ENCODE data around the gene MLLT3. TPM values are rescaled to one million over a fixed set of nuclear protein-coding genes. Genes with fewer than 3 reads are reported as not detected.

Gene MLLT3
- total and polyA plus RNA-seq, 2 of the 13 experiments (the other 11 are each of a cell fraction or from before 2014, with no cell fraction given): 12.3 to 12.6 TPM

DNA sequence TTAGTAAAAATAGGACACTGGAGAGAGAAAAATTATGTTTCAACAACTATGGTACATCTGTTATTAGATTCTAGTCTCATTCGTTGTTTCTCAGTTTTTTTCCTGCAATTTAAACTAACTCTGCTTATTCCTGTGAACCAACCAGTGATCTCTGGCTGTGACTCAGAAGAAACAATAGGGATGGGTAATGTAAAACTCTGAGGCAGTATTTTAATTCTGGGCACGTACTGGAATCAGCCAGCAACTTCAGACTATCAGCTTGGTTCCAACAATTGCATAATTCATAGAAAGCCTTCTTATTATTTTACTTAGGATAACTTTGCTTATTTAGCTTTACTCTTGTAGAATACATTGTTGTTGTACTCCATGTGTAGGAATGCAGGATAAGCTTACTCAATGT lies 28.8 kb downstream of the MLLT3 start:
- ChIA-PET POLR2A (no interaction called here), CTCF (ENCODE audit: low intra/inter-chr PET ratio, low total read pairs) (no interaction called here)
- H3K27ac ChIP-seq (ENCODE audit: extremely low read length, insufficient read depth, low read length): no peak overlapping the region
- H3K79me2 ChIP-seq (ENCODE audit: insufficient read depth, low read length): peaks cover 3% of the 10 kb centered on the region
- H3K36me3 ChIP-seq (replicated peaks in 1 of 2; ENCODE audit: control insufficient read depth in 1 of 2, insufficient read depth in 2 of 2, low read length in 2 of 2): no peaks in the 10 kb centered on the region
- H4K20me1 ChIP-seq (ENCODE audit: insufficient read depth, low read length): no peaks in the 10 kb centered on the region
- in situ Hi-C loops (cut with HindIII; ENCODE audit: extremely low pct_ligation_motif_present, low pct_unique_long_range_greater_than_20kb): no loop called here
- H3K4me1 ChIP-seq (ENCODE audit: insufficient read depth, low read length): no peaks in the 10 kb centered on the region
- WGBS (ENCODE audit: low lambda C conversion rate): 48% methylated on average over 2 of the region's 2 CpGs
- no peak overlapping the region for H3K4me2 ChIP-seq (ENCODE audit: low read depth, low read length)
- TF ChIP-seq NCOR1 (IDR thresholded peaks at IDR 0.05; ENCODE audit: borderline replicate concordance, low read length) (no peak), SUZ12 (IDR thresholded peaks at IDR 0.05; ENCODE audit: low read depth, low read length) (no peak), FOXO1 (CRISPR knock-in tag; IDR thresholded peaks at IDR 0.05) (no peak), SIX4 (CRISPR knock-in tag; IDR thresholded peaks at IDR 0.05) (no peak), ZNF772 (CRISPR knock-in tag; IDR thresholded peaks at IDR 0.05) (no peak), SMARCE1 (IDR thresholded peaks at IDR 0.05; ENCODE audit: borderline replicate concordance) (no peak), ASH2L (IDR thresholded peaks at IDR 0.05; ENCODE audit: insufficient read length, low read depth, low read length) (no peak), ISL2 (CRISPR knock-in tag; IDR thresholded peaks at IDR 0.05) (no peak), ZNF543 (CRISPR knock-in tag; IDR thresholded peaks at IDR 0.05) (no peak), CREB1 (IDR thresholded peaks at IDR 0.05) (no peak), CREB1 (CRISPR knock-in tag; IDR thresholded peaks at IDR 0.05) (no peak), XRCC5 (optimal IDR thresholded peaks at IDR 0.05; ENCODE audit: low read length) (no peak), ZNF569 (CRISPR knock-in tag; IDR thresholded peaks at IDR 0.05; ENCODE audit: borderline replicate concordance) (no peak), BRD4 (CRISPR knock-in tag; IDR thresholded peaks at IDR 0.05) (no peak)
- TF ChIP-seq, protein P1, sequence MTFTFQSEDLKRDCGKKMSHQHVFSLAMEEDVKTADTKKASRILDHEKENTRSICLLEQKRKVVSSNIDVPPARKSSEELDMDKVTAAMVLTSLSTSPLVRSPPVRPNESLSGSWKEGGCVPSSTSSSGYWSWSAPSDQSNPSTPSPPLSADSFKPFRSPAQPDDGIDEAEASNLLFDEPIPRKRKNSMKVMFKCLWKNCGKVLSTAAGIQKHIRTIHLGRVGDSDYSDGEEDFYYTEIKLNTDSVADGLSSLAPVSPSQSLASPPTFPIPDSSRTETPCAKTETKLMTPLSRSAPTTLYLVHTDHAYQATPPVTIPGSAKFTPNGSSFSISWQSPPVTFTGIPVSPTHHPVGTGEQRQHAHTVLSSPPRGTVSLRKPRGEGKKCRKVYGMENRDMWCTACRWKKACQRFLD (CRISPR knock-in tag; IDR thresholded peaks at IDR 0.05; ENCODE audit: borderline replicate concordance): no peak
- TF ChIP-seq, protein P2, sequence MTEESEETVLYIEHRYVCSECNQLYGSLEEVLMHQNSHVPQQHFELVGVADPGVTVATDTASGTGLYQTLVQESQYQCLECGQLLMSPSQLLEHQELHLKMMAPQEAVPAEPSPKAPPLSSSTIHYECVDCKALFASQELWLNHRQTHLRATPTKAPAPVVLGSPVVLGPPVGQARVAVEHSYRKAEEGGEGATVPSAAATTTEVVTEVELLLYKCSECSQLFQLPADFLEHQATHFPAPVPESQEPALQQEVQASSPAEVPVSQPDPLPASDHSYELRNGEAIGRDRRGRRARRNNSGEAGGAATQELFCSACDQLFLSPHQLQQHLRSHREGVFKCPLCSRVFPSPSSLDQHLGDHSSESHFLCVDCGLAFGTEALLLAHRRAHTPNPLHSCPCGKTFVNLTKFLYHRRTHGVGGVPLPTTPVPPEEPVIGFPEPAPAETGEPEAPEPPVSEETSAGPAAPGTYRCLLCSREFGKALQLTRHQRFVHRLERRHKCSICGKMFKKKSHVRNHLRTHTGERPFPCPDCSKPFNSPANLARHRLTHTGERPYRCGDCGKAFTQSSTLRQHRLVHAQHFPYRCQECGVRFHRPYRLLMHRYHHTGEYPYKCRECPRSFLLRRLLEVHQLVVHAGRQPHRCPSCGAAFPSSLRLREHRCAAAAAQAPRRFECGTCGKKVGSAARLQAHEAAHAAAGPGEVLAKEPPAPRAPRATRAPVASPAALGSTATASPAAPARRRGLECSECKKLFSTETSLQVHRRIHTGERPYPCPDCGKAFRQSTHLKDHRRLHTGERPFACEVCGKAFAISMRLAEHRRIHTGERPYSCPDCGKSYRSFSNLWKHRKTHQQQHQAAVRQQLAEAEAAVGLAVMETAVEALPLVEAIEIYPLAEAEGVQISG (CRISPR knock-in tag; IDR thresholded peaks at IDR 0.05): no peak
- no TSS peak for BruUV-seq (replicated peaks)
- no peak for ATAC-seq
- no peaks in the 10 kb centered on the region for H3K9me3 ChIP-seq (ENCODE audit: low read length)
- H3K27me3 ChIP-seq (ENCODE audit: control insufficient read depth in 1 of 2, insufficient read depth in 2 of 2, low read length in 2 of 2): no peaks in the 10 kb centered on the region
- no peak overlapping the region for H2AFZ ChIP-seq (ENCODE audit: low read length)
- no peak for FAIRE-seq
- no peak for DNase-seq (ENCODE audit: low spot score)
- no peak overlapping the region for H3K9ac ChIP-seq (ENCODE audit: insufficient read depth, low read depth, low read length)
- intact Hi-C loops (cut with micrococcal nuclease; ENCODE audit: unreplicated experiment): no loop called here
- no peak overlapping the region for H3K4me3 ChIP-seq (replicated peaks in 1 of 3; ENCODE audit: insufficient read depth in 1 of 3, low read depth in 2 of 3, low read length in 3 of 3)

Measured in HepG2 (cell line).